ENCODE results near the gene ICAM2. TPM values are rescaled to one million over a fixed set of nuclear protein-coding genes. Genes with fewer than 3 reads are reported as not detected.
A peak's percentile ranks its signal among the peaks of the same experiment; 100 is the strongest.

Gene ICAM2
- total RNA-seq, 1 donor from 2014 or later = 70.5 TPM

GRCh38 chr17:63962298-63962744 lies 58.1 kb downstream of the ICAM2 start:
- Histone ChIP-seq H3K36me3 (no peaks in the 10 kb centered on the region), H3K4me3 (no peak overlapping the region), H3K9me3 (no peaks in the 10 kb centered on the region), H3K27ac (peak overlapping the region; percentile 15), H3K4me1 (peaks cover 4% of the 10 kb centered on the region), H3K27me3 (no peaks in the 10 kb centered on the region)
- ATAC-seq (no peak), DNase-seq (no peak)
- intact Hi-C loops (cut with DNase I) = no loop called here
- no peak for TF ChIP-seq CTCF (IDR thresholded peaks at IDR 0.05)

GRCh38 chr17:63961355-63962212 lies 58.8 kb downstream of the ICAM2 start:
- no peaks in the 10 kb centered on the region for H3K27me3 ChIP-seq
- peak overlapping the region; percentile 21 for H3K4me3 ChIP-seq
- H3K27ac ChIP-seq = peak overlapping the region; percentile 15
- intact Hi-C loops (cut with DNase I) = no loop called here
- no peaks in the 10 kb centered on the region for H3K9me3 ChIP-seq
- TF ChIP-seq CTCF (IDR thresholded peaks at IDR 0.05) = no peak
- no peaks in the 10 kb centered on the region for H3K36me3 ChIP-seq
- peaks cover 4% of the 10 kb centered on the region for H3K4me1 ChIP-seq
- DNase-seq = peak; percentile 80
- ATAC-seq = peak; percentile 77

DNA sequence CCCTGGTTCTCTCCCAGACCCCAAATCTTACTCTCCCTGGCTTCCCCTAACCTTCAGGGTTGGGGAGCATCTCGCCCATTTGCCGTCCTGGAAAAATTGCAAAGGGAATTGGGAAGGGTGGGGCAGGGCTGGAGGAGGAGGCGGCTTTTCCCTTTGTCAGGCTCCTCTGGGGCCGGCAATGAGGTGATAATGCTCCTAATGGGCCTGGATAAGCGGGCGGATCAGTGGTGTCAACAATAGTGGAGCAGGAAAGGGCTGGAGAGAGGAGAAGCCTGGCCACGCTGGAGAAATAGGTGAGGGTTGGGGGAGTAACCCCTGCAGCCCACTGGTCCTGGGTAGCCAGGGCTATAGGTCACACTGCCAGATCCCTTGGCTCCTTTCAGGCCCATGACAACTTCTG lies 60.0 kb downstream of the ICAM2 start:
- H3K4me1 ChIP-seq = peaks cover 4% of the 10 kb centered on the region
- no peak overlapping the region for H3K27ac ChIP-seq
- H3K4me3 ChIP-seq = no peak overlapping the region
- ATAC-seq (no peak), DNase-seq (no peak)
- H3K36me3 ChIP-seq = no peaks in the 10 kb centered on the region
- H3K9me3 ChIP-seq = no peaks in the 10 kb centered on the region
- intact Hi-C loops (cut with DNase I) = no loop called here
- no peaks in the 10 kb centered on the region for H3K27me3 ChIP-seq
- no peak for TF ChIP-seq CTCF (IDR thresholded peaks at IDR 0.05)

GRCh38 chr17:63960006-63960405 lies 60.4 kb downstream of the ICAM2 start:
- Histone ChIP-seq H3K27ac (no peak overlapping the region), H3K36me3 (no peaks in the 10 kb centered on the region), H3K4me1 (peaks cover 4% of the 10 kb centered on the region), H3K27me3 (no peaks in the 10 kb centered on the region), H3K4me3 (no peak overlapping the region), H3K9me3 (no peaks in the 10 kb centered on the region)
- intact Hi-C loops (cut with DNase I) = no loop called here
- no peak for TF ChIP-seq CTCF (IDR thresholded peaks at IDR 0.05)
- no peak for DNase-seq
- ATAC-seq = no peak

DNA sequence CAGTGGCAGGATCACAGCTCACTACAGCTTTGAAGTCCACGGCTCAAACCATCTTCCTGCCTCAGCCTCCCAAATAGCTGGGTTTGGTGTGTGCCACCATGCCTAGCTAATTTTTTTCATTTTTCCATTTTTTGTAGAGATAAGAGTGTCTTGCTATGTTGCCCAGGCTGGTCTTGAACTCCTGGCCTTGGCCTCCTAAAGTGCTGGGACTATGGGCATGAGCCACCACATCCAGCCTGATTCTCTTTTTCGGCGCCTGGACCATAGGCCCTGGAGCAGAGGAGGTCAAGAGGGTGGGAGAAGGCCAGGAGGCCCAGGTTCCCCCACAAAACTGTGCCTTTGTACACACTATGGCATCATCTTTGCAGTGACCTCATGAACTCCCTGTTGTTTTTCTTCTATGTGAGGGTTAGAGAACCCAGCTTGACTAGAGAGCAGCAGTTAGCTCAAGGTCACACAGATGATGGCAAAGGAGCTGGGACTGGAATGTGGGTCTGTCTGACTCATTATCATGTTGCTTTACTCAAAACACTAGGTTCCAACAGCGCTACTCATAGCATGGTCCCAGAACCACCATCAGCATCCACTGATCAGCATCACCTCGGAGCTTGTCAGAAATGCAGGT lies 64.0 kb downstream of the ICAM2 start:
- intact Hi-C loops (cut with DNase I) = no loop called here
- H3K9me3 ChIP-seq = no peaks in the 10 kb centered on the region
- no peaks in the 10 kb centered on the region for H3K27me3 ChIP-seq
- H3K4me3 ChIP-seq = no peak overlapping the region
- DNase-seq (no peak), ATAC-seq (no peak)
- H3K36me3 ChIP-seq = no peaks in the 10 kb centered on the region
- no peak for TF ChIP-seq CTCF (IDR thresholded peaks at IDR 0.05)
- no peak overlapping the region for H3K27ac ChIP-seq
- no peaks in the 10 kb centered on the region for H3K4me1 ChIP-seq

Measured in upper lobe of right lung (tissue), 1 donor.